Endothelial cell of umbilical vein (primary cell): Measurements from ENCODE around the gene TBCE. TPM values are rescaled to one million over a fixed set of nuclear protein-coding genes. Genes with fewer than 3 reads are reported as not detected.

Source experiments
- BruUV-seq: library from RNA; stranded (reverse); fragments of 400-500 nt; replicated peaks from 2 replicates; lab custom pipeline; 2021; lab: Mats Ljungman, UMichigan
- CTCF ChIA-PET: fragments of 300-600, 350-600 bp; sonication (Branson Sonifier 250); formaldehyde crosslinking; loops from one replicate; lab custom pipeline; 2021; ENCODE audit warnings: antibody characterized with exemption, inconsistent platforms; lab: Charles Lee
- POLR2A ChIA-PET: fragments of 300-600, 350-600 bp; sonication (Branson Sonifier 250); formaldehyde crosslinking; loops from one replicate; lab custom pipeline; 2021; ENCODE audit warnings: antibody characterized with exemption, inconsistent platforms; lab: Charles Lee
- DNase-seq: peaks from one replicate; pipeline ENCODE4 v3.0.0-alpha.2; 2011; ENCODE audit warnings: low read depth, low spot score
- FAIRE-seq: peaks from 2 replicates; lab custom pipeline; 2011; peaks lifted over from hg19 to GRCh38; lab: Jason Lieb, UNC
- H2AFZ ChIP-seq: 2 replicates; pipeline ENCODE4 v1.6.0; 2012; ENCODE audit warnings: low read depth, low read length, control low read depth, inconsistent platforms
- H3K27ac ChIP-seq: 2 replicates; pipeline ENCODE4 v1.5.1; 2011; ENCODE audit warnings: low read depth, mild to moderate bottlenecking, control low read depth, low read length, moderate library complexity; ENCODE audit not compliant: insufficient read depth
- H3K27me3 ChIP-seq, 2 experiments: 2 replicates each; pipeline versions ENCODE4 v1.6.0 to v1.6.1; 2011; ENCODE audit warnings: low read length in 2 of 2, mixed read lengths in 1 of 2; ENCODE audit not compliant: control insufficient read depth in 2 of 2, insufficient read depth in 2 of 2
- H3K36me3 ChIP-seq, 2 experiments: 2 replicates in 1 of 2; 3 replicates in 1 of 2; pipeline ENCODE4 v1.5.1; 2011; ENCODE audit warnings: low read length in 2 of 2, mild to moderate bottlenecking in 1 of 2, moderate library complexity in 1 of 2; ENCODE audit not compliant: control insufficient read depth in 2 of 2, insufficient read depth in 2 of 2; ENCODE audit errors: extremely low read depth in 1 of 2
- H3K4me1 ChIP-seq: 3 replicates; pipeline ENCODE4 v1.5.1; 2011; ENCODE audit warnings: mild to moderate bottlenecking, low read length; ENCODE audit not compliant: control insufficient read depth, insufficient read depth; ENCODE audit errors: extremely low read depth
- H3K4me2 ChIP-seq: 2 replicates; pipeline ENCODE4 v1.6.1; 2011; ENCODE audit warnings: low read length, control low read depth, mixed read lengths; ENCODE audit not compliant: insufficient read depth
- H3K4me3 ChIP-seq, 3 experiments: fragments of 200-600 bp in 1 of 3; sonication (generic), shearing (Covaris generic) in 1 of 3; replicated peaks in 1 of 3; 2 replicates each; pipeline ENCODE4 v1.5.1; 2011 to 2016; ENCODE audit warnings: control low read depth in 3 of 3, low read length in 3 of 3, mild to moderate bottlenecking in 2 of 3, inconsistent platforms in 1 of 3, low read depth in 1 of 3, moderate library complexity in 1 of 3; ENCODE audit not compliant: insufficient read depth in 1 of 3
- H3K79me2 ChIP-seq: 2 replicates; pipeline ENCODE4 v1.6.0; 2012; ENCODE audit warnings: low read length, inconsistent platforms; ENCODE audit not compliant: control insufficient read depth, insufficient read depth
- H3K9ac ChIP-seq: replicated peaks from 2 replicates; pipeline ENCODE3; 2011; ENCODE audit warnings: low read length, control low read depth; ENCODE audit not compliant: insufficient read depth; ENCODE audit errors: extremely low read depth
- H3K9me1 ChIP-seq: replicated peaks from 3 replicates; pipeline ENCODE4 v1.6.0; 2011; ENCODE audit warnings: mild to moderate bottlenecking, low read length; ENCODE audit not compliant: control insufficient read depth, insufficient read depth; ENCODE audit errors: extremely low read depth
- H3K9me3 ChIP-seq: replicated peaks from 2 replicates; pipeline ENCODE4 v1.5.1; 2012; ENCODE audit warnings: low read length, inconsistent platforms; ENCODE audit not compliant: control insufficient read depth, insufficient read depth
- H4K20me1 ChIP-seq: replicated peaks from 2 replicates; pipeline ENCODE3; 2011; ENCODE audit warnings: mild to moderate bottlenecking, low read length; ENCODE audit not compliant: control insufficient read depth, insufficient read depth; ENCODE audit errors: extremely low read depth
- CTCF ChIP-seq, 2 donors: IDR thresholded peaks; 1 replicate in 1 of 2; 2 replicates in 1 of 2; pipeline ENCODE4 v1.5.1; 2011; ENCODE audit warnings: low read length in 2 of 2, mild to moderate bottlenecking in 2 of 2, moderate library complexity in 2 of 2, control low read depth in 1 of 2, inconsistent platforms in 1 of 2, low read depth in 1 of 2; ENCODE audit not compliant: insufficient read depth in 1 of 2; ENCODE audit errors: extremely low read depth in 1 of 2
- EZH2 ChIP-seq: IDR thresholded peaks from 2 replicates; pipeline ENCODE4 v1.6.1; 2012; ENCODE audit warnings: borderline replicate concordance, low read depth, mild to moderate bottlenecking, moderate library complexity, low read length, inconsistent platforms; ENCODE audit not compliant: severe bottlenecking
- FOS ChIP-seq: IDR thresholded peaks from 2 replicates; pipeline ENCODE4 v1.6.1; 2011; ENCODE audit warnings: mild to moderate bottlenecking, low read length, moderate library complexity, borderline replicate concordance; ENCODE audit not compliant: insufficient read depth
- GATA2 ChIP-seq: IDR thresholded peaks from 2 replicates; pipeline ENCODE4 v1.7.0; 2011; ENCODE audit warnings: low read depth, mild to moderate bottlenecking, moderate library complexity, mixed read lengths, low read length; ENCODE audit not compliant: insufficient read length, insufficient read depth
- JUN ChIP-seq: IDR thresholded peaks from 2 replicates; pipeline ENCODE4 v1.6.1; 2011; ENCODE audit warnings: borderline replicate concordance, low read depth; ENCODE audit not compliant: insufficient read length, insufficient read depth
- MYC ChIP-seq: IDR thresholded peaks from one replicate; pipeline ENCODE4 v1.6.1; 2011; ENCODE audit warnings: mild to moderate bottlenecking, low read depth, low read length
- POLR2A ChIP-seq: IDR thresholded peaks from 2 replicates; pipeline ENCODE4 v1.6.1; 2012; ENCODE audit warnings: low read depth, mild to moderate bottlenecking, control low read depth, low read length
- POLR2AphosphoS5 ChIP-seq: IDR thresholded peaks from 2 replicates; pipeline ENCODE4 v1.6.1; 2012; ENCODE audit warnings: low read depth, mild to moderate bottlenecking, control low read depth, low read length, moderate library complexity; ENCODE audit not compliant: insufficient read depth
- dilution Hi-C: fragments of 300-500 bp; cut with MboI; formaldehyde crosslinking; loops from one replicate; pipeline ENCODE4 v1.15.0; 2019; ENCODE audit warnings: low sequenced_read_pairs; ENCODE audit not compliant: extremely low pct_ligation_motif_present
- intact Hi-C: fragments of 100-400 bp; cut with micrococcal nuclease; formaldehyde crosslinking; loops from one replicate; pipeline ENCODE4 v1.10.0; 2022
- polyA plus RNA-seq, 4 experiments: library from polyadenylated mRNA; depleted of rRNA in 3 of 4; stranded (reverse) in 3 of 4; unstranded in 1 of 4; fragments of >200 nt; gene quantifications; 2 replicates each; pipeline versions ENCODE4 v1.2.1 to v1.2.3, GENCODE V29; 2011 to 2012; ENCODE audit warnings: missing spikeins in 1 of 4
- total RNA-seq: library from RNA; stranded (reverse); gene quantifications from 2 replicates; pipeline ENCODE4 v1.2.3, GENCODE V29; 2021
- TF ChIP-seq, protein P1 (sequence below): IDR thresholded peaks from 2 replicates; pipeline ENCODE4 v1.6.1; 2011; ENCODE audit not compliant: insufficient read depth, insufficient read length

TBCE gene
- total and polyA plus RNA-seq, 2 donors (not counting 3 experiments of a cell fraction or from before 2014, with no cell fraction given): 13.7 to 32.6 TPM

DNA sequence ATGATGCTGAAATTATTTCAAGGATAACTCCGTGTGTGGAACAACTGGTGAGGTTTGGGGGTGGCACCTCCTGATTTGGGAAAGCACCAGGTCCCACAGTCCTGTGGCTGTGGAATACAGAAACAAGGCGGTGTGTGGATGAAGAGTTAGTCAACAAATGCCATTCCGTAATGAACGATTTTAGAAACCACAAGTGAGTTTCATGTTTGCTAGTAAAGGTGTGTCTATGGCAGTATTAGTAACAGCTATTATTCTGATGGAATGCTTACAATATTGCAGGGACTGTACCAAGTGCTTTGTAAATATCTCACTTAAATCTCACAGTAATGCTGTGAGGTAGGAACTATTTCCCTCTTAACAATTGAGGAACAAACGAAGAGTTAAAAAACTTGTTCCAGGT lies 83.2 kb downstream of the TBCE start:
- no peak overlapping the region for H3K4me2 ChIP-seq
- no peaks in the 10 kb centered on the region for H3K79me2 ChIP-seq
- H3K9ac ChIP-seq: no peak overlapping the region
- no peaks in the 10 kb centered on the region for H4K20me1 ChIP-seq
- DNase-seq (no peak), FAIRE-seq (no peak)
- TF ChIP-seq POLR2A (no peak), MYC (no peak), JUN (no peak), POLR2AphosphoS5 (no peak), GATA2 (no peak), FOS (no peak), CTCF (IDR thresholded peaks at IDR 0.05; ENCODE audit: extremely low read depth in 1 of 2, insufficient read depth in 1 of 2, low read depth in 1 of 2, low read length in 2 of 2) (no peak), EZH2 (no peak)
- TF ChIP-seq, protein P1, sequence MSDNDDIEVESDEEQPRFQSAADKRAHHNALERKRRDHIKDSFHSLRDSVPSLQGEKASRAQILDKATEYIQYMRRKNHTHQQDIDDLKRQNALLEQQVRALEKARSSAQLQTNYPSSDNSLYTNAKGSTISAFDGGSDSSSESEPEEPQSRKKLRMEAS: no peak
- CTCF ChIA-PET: no interaction called here
- no peak overlapping the region for H3K4me3 ChIP-seq
- POLR2A ChIA-PET: no interaction called here
- H3K4me1 ChIP-seq: no peaks in the 10 kb centered on the region
- H2AFZ ChIP-seq: no peak overlapping the region
- H3K9me3 ChIP-seq: no peaks in the 10 kb centered on the region
- intact Hi-C loops (no loop called here), dilution Hi-C loops (no loop called here)
- H3K27ac ChIP-seq: no peak overlapping the region
- peaks cover 15 to 16% of the 10 kb centered on the region in 2 experiments for H3K36me3 ChIP-seq
- no peaks in the 10 kb centered on the region for H3K27me3 ChIP-seq
- no TSS peak for BruUV-seq
- no peaks in the 10 kb centered on the region for H3K9me1 ChIP-seq
